Keratinocyte (primary cell): ENCODE results near the gene PRR13. TPM values are rescaled to one million over a fixed set of nuclear protein-coding genes. Genes with fewer than 3 reads are reported as not detected.

ENCODE experiments used
- DNase-seq: peaks from one replicate; pipeline ENCODE4 v3.0.0-alpha.2; 2011; ENCODE audit warnings: low read depth, missing footprints, low spot score
- FAIRE-seq: peaks from 2 replicates; lab custom pipeline; 2011; peaks lifted over from hg19 to GRCh38; lab: Jason Lieb, UNC
- H2AFZ ChIP-seq: 2 replicates; pipeline ENCODE4 v1.6.0; 2012; ENCODE audit warnings: low read length, control low read depth, inconsistent platforms; ENCODE audit not compliant: control insufficient read depth
- H3K27ac ChIP-seq: 2 replicates; pipeline ENCODE4 v1.5.1; 2011; ENCODE audit warnings: low read length; ENCODE audit not compliant: control insufficient read depth, insufficient read depth
- H3K27me3 ChIP-seq: 3 replicates; pipeline ENCODE4 v1.6.0; 2011; ENCODE audit warnings: low read length; ENCODE audit not compliant: control insufficient read depth, insufficient read depth; ENCODE audit errors: extremely low read depth
- H3K36me3 ChIP-seq, 2 experiments: 2 replicates in 1 of 2; 3 replicates in 1 of 2; pipeline ENCODE4 v1.5.1; 2011; ENCODE audit warnings: low read length in 2 of 2, mild to moderate bottlenecking in 1 of 2; ENCODE audit not compliant: control insufficient read depth in 2 of 2, insufficient read depth in 2 of 2; ENCODE audit errors: extremely low read depth in 1 of 2
- H3K4me1 ChIP-seq: 3 replicates; pipeline ENCODE4 v1.5.1; 2011; ENCODE audit warnings: low read length; ENCODE audit not compliant: control insufficient read depth, insufficient read depth; ENCODE audit errors: extremely low read depth
- H3K4me2 ChIP-seq: 3 replicates; pipeline ENCODE4 v1.6.0; 2011; ENCODE audit warnings: low read depth, low read length; ENCODE audit not compliant: control insufficient read depth, insufficient read depth; ENCODE audit errors: extremely low read depth
- H3K4me3 ChIP-seq, 3 experiments: fragments of 200-600 bp in 1 of 3; sonication (generic) in 1 of 3; 2 replicates in 2 of 3; 3 replicates in 1 of 3; pipeline ENCODE4 v1.5.1; 2011 to 2016; ENCODE audit warnings: low read length in 3 of 3, mild to moderate bottlenecking in 3 of 3, control low read depth in 2 of 3, inconsistent platforms in 1 of 3, low read depth in 1 of 3, mixed read lengths in 1 of 3, mixed run types in 1 of 3, moderate library complexity in 1 of 3; ENCODE audit not compliant: control insufficient read depth in 2 of 3, insufficient read depth in 2 of 3; ENCODE audit errors: extremely low read depth in 1 of 3
- H3K79me2 ChIP-seq: 2 replicates; pipeline ENCODE4 v1.6.0; 2012; ENCODE audit warnings: low read length; ENCODE audit not compliant: control insufficient read depth, insufficient read depth
- H3K9ac ChIP-seq: 3 replicates; pipeline ENCODE4 v1.6.0; 2011; ENCODE audit warnings: low read length; ENCODE audit not compliant: control insufficient read depth, insufficient read depth; ENCODE audit errors: extremely low read depth
- H3K9me1 ChIP-seq: 3 replicates; pipeline ENCODE4 v1.6.0; 2011; ENCODE audit warnings: low read length; ENCODE audit not compliant: control insufficient read depth, insufficient read depth; ENCODE audit errors: extremely low read depth
- H3K9me3 ChIP-seq: 2 replicates; pipeline ENCODE4 v1.5.1; 2012; ENCODE audit warnings: low read depth, low read length; ENCODE audit not compliant: control insufficient read depth
- H4K20me1 ChIP-seq: 3 replicates; pipeline ENCODE4 v1.6.0; 2011; ENCODE audit warnings: low read length; ENCODE audit not compliant: control insufficient read depth, insufficient read depth; ENCODE audit errors: extremely low read depth
- CTCF ChIP-seq, 3 experiments: IDR thresholded peaks in 1 of 3; conservative IDR thresholded peaks in 1 of 3; optimal IDR thresholded peaks in 1 of 3; 2 replicates in 2 of 3; 3 replicates in 1 of 3; pipeline versions ENCODE3 to v1.5.1; 2011; ENCODE audit warnings: low read length in 3 of 3, mild to moderate bottlenecking in 3 of 3, moderate library complexity in 2 of 3, control low read depth in 1 of 3, inconsistent platforms in 1 of 3; ENCODE audit not compliant: insufficient read depth in 2 of 3; ENCODE audit errors: extremely low read depth in 1 of 3
- EZH2 ChIP-seq: IDR thresholded peaks from one replicate; pipeline ENCODE4 v1.6.1; 2012; ENCODE audit warnings: inconsistent platforms, mild to moderate bottlenecking, low read length, moderate library complexity
- dilution Hi-C: fragments of 300-500 bp; cut with MboI; formaldehyde crosslinking; loops from one replicate; pipeline ENCODE4 v1.7.0; 2020; ENCODE audit warnings: low sequenced_read_pairs; ENCODE audit not compliant: extremely low pct_ligation_motif_present
- polyA plus RNA-seq, 5 experiments: library from polyadenylated mRNA; depleted of rRNA in 3 of 5; stranded (reverse) in 3 of 5; stranded (forward) in 1 of 5; unstranded in 1 of 5; fragments of >200 nt; gene quantifications; 1 replicate in 1 of 5; 2 replicates in 3 of 5; 3 replicates in 1 of 5; pipeline versions ENCODE4 v1.2.1 to v1.2.3, GENCODE V29; 2011 to 2012; ENCODE audit warnings: missing spikeins in 2 of 5, low read depth in 1 of 5, low replicate concordance in 1 of 5

Gene PRR13
- polyA plus RNA-seq, 1 donor (not counting 4 experiments of a cell fraction or from before 2014, with no cell fraction given), result 104 TPM

GRCh38 chr12:53450936-53451335, 9.4 kb downstream of the PRR13 start:
- Histone ChIP-seq H3K36me3 (peaks cover 24 to 36% of the 10 kb centered on the region in 2 experiments), H3K79me2 (peaks cover 36% of the 10 kb centered on the region), H3K9me3 (no peaks in the 10 kb centered on the region), H3K27ac (no peak overlapping the region), H3K4me2 (no peak overlapping the region), H2AFZ (no peak overlapping the region), H3K4me3 (no peak overlapping the region), H3K27me3 (no peaks in the 10 kb centered on the region), H3K9ac (no peak overlapping the region), H3K4me1 (peaks cover 13% of the 10 kb centered on the region), H3K9me1 (no peaks in the 10 kb centered on the region), H4K20me1 (peaks cover 24% of the 10 kb centered on the region)
- FAIRE-seq (no peak), DNase-seq (no peak)
- TF ChIP-seq CTCF (optimal IDR thresholded peaks at IDR 0.05 in 1 of 3, IDR thresholded peaks at IDR 0.05 in 1 of 3, conservative IDR thresholded peaks at IDR 0.05 in 1 of 3; ENCODE audit: extremely low read depth in 1 of 3, insufficient read depth in 2 of 3, low read length in 3 of 3) (no peak), EZH2 (no peak)
- dilution Hi-C loops, result no loop called here

GRCh38 chr12:53451661-53452158, 10.2 kb downstream of the PRR13 start, which contains the start of gene PCBP2:
PCBP2 (plus strand) TSS chr12:53452102; CDS start chr12:53454801, 2,699 bp downstream.
- H3K36me3 ChIP-seq, result peaks cover 24 to 42% of the 10 kb centered on the region in 2 experiments

More at GRCh38 chr12:53451661-53452158, 10.2 kb downstream of the PRR13 start, which contains the start of gene PCBP2:
- Histone ChIP-seq H3K4me1 (peaks cover 13% of the 10 kb centered on the region), H3K4me3 (peak within 1 kb of the TSS; percentile 69 to 96 (median 92)), H3K9ac (peak within 1 kb of the TSS; percentile 95), H3K79me2 (peaks cover 43% of the 10 kb centered on the region), H4K20me1 (peaks cover 26% of the 10 kb centered on the region), H2AFZ (no peak within 1 kb of the TSS), H3K9me1 (no peaks in the 10 kb centered on the region), H3K4me2 (peak within 1 kb of the TSS; percentile 92), H3K27ac (peak within 1 kb of the TSS; percentile 85), H3K27me3 (no peaks in the 10 kb centered on the region), H3K9me3 (no peaks in the 10 kb centered on the region)
- FAIRE-seq (peak; percentile 75), DNase-seq (peak; percentile 91)
- TF ChIP-seq CTCF (optimal IDR thresholded peaks at IDR 0.05 in 1 of 3, IDR thresholded peaks at IDR 0.05 in 1 of 3, conservative IDR thresholded peaks at IDR 0.05 in 1 of 3; ENCODE audit: extremely low read depth in 1 of 3, insufficient read depth in 2 of 3, low read length in 3 of 3), result peak; percentile 85 to 91 (median 89)
- no peak for TF ChIP-seq EZH2
- dilution Hi-C loops, result no loop called here
